OCI-LY7 (cell line): ENCODE measurements around the gene KCTD19. TPM values are rescaled to one million over a fixed set of nuclear protein-coding genes. Genes with fewer than 3 reads are reported as not detected.

Experiments
- BruUV-seq: library from RNA; stranded (reverse); fragments of 400-500 nt; replicated peaks from 2 replicates; lab custom pipeline; 2021; lab: Mats Ljungman, UMichigan
- CTCF ChIA-PET: fragments of 300-600 bp; sonication (Branson Sonifier 250); formaldehyde crosslinking; loops from one replicate; lab custom pipeline; 2022; ENCODE audit warnings: antibody characterized with exemption; ENCODE audit not compliant: unreplicated experiment; lab: Charles Lee
- POLR2A ChIA-PET: fragments of 300-600 bp; sonication (Branson Sonifier 250); formaldehyde crosslinking; loops from one replicate; lab custom pipeline; 2022; ENCODE audit warnings: antibody characterized with exemption; lab: Charles Lee
- DNase-seq: peaks from one replicate; pipeline ENCODE4 v3.0.0-alpha.2; 2015; ENCODE audit warnings: low spot score
- H2AFZ ChIP-seq: fragments of 200-600 bp; sonication (generic), shearing (Covaris generic); 2 replicates; pipeline ENCODE4 v1.6.1; 2014; ENCODE audit warnings: mild to moderate bottlenecking, antibody characterized with exemption, low read length, moderate library complexity
- H3K27ac ChIP-seq: fragments of 200-600 bp; sonication (generic); 2 replicates; pipeline ENCODE4 v1.5.1; 2014; ENCODE audit warnings: mixed run types, low read depth, mild to moderate bottlenecking, moderate library complexity, low read length, inconsistent platforms; ENCODE audit not compliant: poor library complexity, severe bottlenecking
- H3K36me3 ChIP-seq: fragments of 200-600 bp; sonication (generic); 2 replicates; pipeline ENCODE4 v1.6.1; 2014; ENCODE audit warnings: mild to moderate bottlenecking, antibody characterized with exemption, low read length, moderate library complexity, mixed read lengths; ENCODE audit not compliant: insufficient read depth
- H3K4me1 ChIP-seq: fragments of 200-600 bp; sonication (generic); 2 replicates; pipeline ENCODE4 v1.5.1; 2014; ENCODE audit warnings: mild to moderate bottlenecking, low read length; ENCODE audit not compliant: insufficient read depth, poor library complexity, severe bottlenecking
- H3K4me2 ChIP-seq: fragments of 200-600 bp; sonication (generic); 2 replicates; pipeline ENCODE4 v1.6.1; 2014; ENCODE audit warnings: mild to moderate bottlenecking, low read length
- H3K4me3 ChIP-seq: fragments of 200-600 bp; sonication (generic); 2 replicates; pipeline ENCODE4 v1.5.1; 2014; ENCODE audit warnings: mild to moderate bottlenecking, low read depth, low read length; ENCODE audit not compliant: poor library complexity, severe bottlenecking
- H3K79me2 ChIP-seq: fragments of 200-600 bp; sonication (generic); 2 replicates; pipeline ENCODE4 v1.6.1; 2016; ENCODE audit warnings: low read depth, mild to moderate bottlenecking, low read length, moderate library complexity, mixed read lengths; ENCODE audit not compliant: insufficient read depth
- H3K9me2 ChIP-seq: fragments of 200-600 bp; sonication (generic); 2 replicates; pipeline ENCODE4 v1.6.1; 2016; ENCODE audit warnings: mild to moderate bottlenecking, low read length, mixed read lengths; ENCODE audit not compliant: insufficient read depth
- H3K9me3 ChIP-seq: fragments of 200-600 bp; sonication (generic); 2 replicates; pipeline ENCODE4 v1.6.1; 2014; ENCODE audit warnings: mild to moderate bottlenecking, mixed run types, low read length, mixed read lengths
- H4K20me1 ChIP-seq: fragments of 200-600 bp; sonication (generic); 2 replicates; pipeline ENCODE4 v1.6.1; 2014; ENCODE audit warnings: mild to moderate bottlenecking, antibody characterized with exemption, low read length, moderate library complexity, mixed read lengths; ENCODE audit not compliant: insufficient read depth
- CTCF ChIP-seq: fragments of 200-600 bp; sonication (generic); conservative IDR thresholded peaks from 2 replicates; pipeline ENCODE4 v1.5.1; 2014; ENCODE audit warnings: mild to moderate bottlenecking, antibody characterized with exemption, low read length, moderate library complexity, mixed read lengths
- EZH2phosphoT487 ChIP-seq: fragments of 200-600 bp; sonication (generic); IDR thresholded peaks from 2 replicates; pipeline ENCODE4 v1.6.1; 2018; ENCODE audit warnings: low read depth, borderline replicate concordance, mild to moderate bottlenecking, mixed run types, antibody characterized with exemption, low read length, moderate library complexity, mixed read lengths
- intact Hi-C: fragments of 100-400 bp; cut with micrococcal nuclease; formaldehyde crosslinking; loops from one replicate; pipeline ENCODE4 v1.10.0; 2022; ENCODE audit not compliant: unreplicated experiment
- total RNA-seq, 2 experiments: library from RNA; depleted of rRNA in 1 of 2; stranded (reverse); fragments of >200 nt in 1 of 2; shearing (Covaris generic) in 1 of 2; gene quantifications; 2 replicates each; pipeline ENCODE4 v1.2.3, GENCODE V29; 2014 to 2022

Gene KCTD19
- total RNA-seq, 2 experiments from 2014 or later: 0.17 TPM; not detected in 1

- BruUV-seq: no TSS peak
These were observed 56.8 kb downstream of the KCTD19 start for GRCh38 chr16:67269766-67270165.

GRCh38 chr16:67268136-67268579 is 58.4 kb downstream of the KCTD19 start:
- no TSS peak for BruUV-seq
- no peaks in the 10 kb centered on the region for H3K9me3 ChIP-seq
- H2AFZ ChIP-seq: no peak overlapping the region
- no peak overlapping the region for H3K4me3 ChIP-seq
- TF ChIP-seq EZH2phosphoT487: no peak
- TF ChIP-seq CTCF: no peak
- no peaks in the 10 kb centered on the region for H3K79me2 ChIP-seq
- no peaks in the 10 kb centered on the region for H3K36me3 ChIP-seq
- no peak overlapping the region for H3K4me2 ChIP-seq
- ChIA-PET POLR2A (interaction anchor here (0.6 to 1.4 kb wide), 3 partner anchors 24 to 308 kb away, joined by 3 to 4 read pairs (median 3); no protein-coding TSS in a partner anchor), CTCF (interaction anchor here (0.6 kb wide), 1 partner anchor 16 kb away, joined by 3 read pairs; no protein-coding TSS in a partner anchor)
- no peaks in the 10 kb centered on the region for H4K20me1 ChIP-seq
- DNase-seq: no peak
- no peaks in the 10 kb centered on the region for H3K9me2 ChIP-seq
- H3K4me1 ChIP-seq: no peaks in the 10 kb centered on the region
- intact Hi-C loops: no loop called here
- no peak overlapping the region for H3K27ac ChIP-seq

More at GRCh38 chr16:67269766-67270165, 56.8 kb downstream of the KCTD19 start:
- Histone ChIP-seq H2AFZ (no peak overlapping the region), H3K4me1 (no peaks in the 10 kb centered on the region), H3K9me3 (no peaks in the 10 kb centered on the region), H3K27ac (no peak overlapping the region), H3K9me2 (no peaks in the 10 kb centered on the region), H3K4me3 (no peak overlapping the region), H3K4me2 (no peak overlapping the region), H3K36me3 (no peaks in the 10 kb centered on the region), H3K79me2 (no peaks in the 10 kb centered on the region), H4K20me1 (no peaks in the 10 kb centered on the region)
- TF ChIP-seq CTCF (no peak), EZH2phosphoT487 (no peak)
- intact Hi-C loops: no loop called here
- ChIA-PET POLR2A (interaction anchor here (0.5 to 1.4 kb wide), 3 partner anchors 26 to 128 kb away, joined by 3 to 4 read pairs (median 3); no protein-coding TSS in a partner anchor), CTCF (no interaction called here)
- DNase-seq: no peak

GRCh38 chr16:67265834-67266233 is 60.7 kb downstream of the KCTD19 start:
- POLR2A ChIA-PET: no interaction called here
- BruUV-seq: no TSS peak
- Histone ChIP-seq H3K36me3 (no peaks in the 10 kb centered on the region), H3K9me2 (no peaks in the 10 kb centered on the region), H3K27ac (no peak overlapping the region), H3K4me1 (peaks cover 4% of the 10 kb centered on the region), H3K79me2 (no peaks in the 10 kb centered on the region), H3K4me2 (no peak overlapping the region), H4K20me1 (no peaks in the 10 kb centered on the region), H2AFZ (no peak overlapping the region), H3K4me3 (no peak overlapping the region), H3K9me3 (no peaks in the 10 kb centered on the region)
- CTCF ChIA-PET: no interaction called here
- DNase-seq: no peak
- TF ChIP-seq CTCF: no peak
- no peak for TF ChIP-seq EZH2phosphoT487
- intact Hi-C loops: no loop called here
